ENCODE results near the gene PTPRCAP.

GRCh38 chr11:67429038-67429668 is 8.3 kb downstream of the PTPRCAP start:
- TF ChIP-seq CTCF (IDR thresholded peaks at IDR 0.05) = no peak
- TF ChIP-seq POLR2A (IDR thresholded peaks at IDR 0.05) = no peak
